IPS DF 19.7 (cell line): ENCODE measurements around the gene LCN1.

Experiments
- DNase-seq: peaks from one replicate; pipeline ENCODE4 v3.0.0-alpha.2; 2013; ENCODE audit warnings: low read depth, low spot score

The LCN1 gene

GRCh38 chr9:135520916-135521607 is at the start of gene LCN1:
Gene LCN1, plus strand, starts transcription at chr9:135521440. Its CDS starts 58 bp downstream, at chr9:135521498.
- DNase-seq, result no peak

GRCh38 chr9:135471791-135472640 is 49.2 kb upstream of the LCN1 start:
- DNase-seq, result no peak

GRCh38 chr9:135473972-135474543 is 47.2 kb upstream of the LCN1 start:
- no peak for DNase-seq

- DNase-seq, result no peak
Measured at GRCh38 chr9:135474915-135475314, 46.3 kb upstream of the LCN1 start.

GRCh38 chr9:135476561-135477355 is 44.5 kb upstream of the LCN1 start:
- DNase-seq, result no peak

GRCh38 chr9:135478191-135478590 is 43.0 kb upstream of the LCN1 start:
- DNase-seq, result no peak

GRCh38 chr9:135478829-135479468 is 42.3 kb upstream of the LCN1 start:
- no peak for DNase-seq

- DNase-seq, result no peak
Measured at GRCh38 chr9:135479469-135480052, 41.7 kb upstream of the LCN1 start, which contains the start of gene PPP1R26. Gene PPP1R26, plus strand, starts transcription at chr9:135479782. Its CDS starts 4,729 bp downstream, at chr9:135484511.

GRCh38 chr9:135480071-135480939 is 40.9 kb upstream of the LCN1 start:
- no peak for DNase-seq

- no peak for DNase-seq
Measured at GRCh38 chr9:135480940-135481310, 40.3 kb upstream of the LCN1 start.

GRCh38 chr9:135482015-135482754 is 39.1 kb upstream of the LCN1 start:
- no peak for DNase-seq

GRCh38 chr9:135484460-135485277 is 36.6 kb upstream of the LCN1 start:
- no peak for DNase-seq

- no peak for DNase-seq
Measured at GRCh38 chr9:135485385-135485784, 35.9 kb upstream of the LCN1 start.

- DNase-seq, result no peak
Measured at GRCh38 chr9:135485832-135486231, 35.4 kb upstream of the LCN1 start.

- DNase-seq, result no peak
Measured at GRCh38 chr9:135486267-135487065, 34.8 kb upstream of the LCN1 start.

GRCh38 chr9:135487281-135488012 is 33.8 kb upstream of the LCN1 start:
- no peak for DNase-seq

GRCh38 chr9:135488013-135488330 is 33.3 kb upstream of the LCN1 start:
- DNase-seq, result no peak
